ENCODE measurements around the gene TNFSF11. TPM values are rescaled to one million over a fixed set of nuclear protein-coding genes. Genes with fewer than 3 reads are reported as not detected.

Gene TNFSF11
- total RNA-seq, 1 donor from 2014 or later = not detected

DNA sequence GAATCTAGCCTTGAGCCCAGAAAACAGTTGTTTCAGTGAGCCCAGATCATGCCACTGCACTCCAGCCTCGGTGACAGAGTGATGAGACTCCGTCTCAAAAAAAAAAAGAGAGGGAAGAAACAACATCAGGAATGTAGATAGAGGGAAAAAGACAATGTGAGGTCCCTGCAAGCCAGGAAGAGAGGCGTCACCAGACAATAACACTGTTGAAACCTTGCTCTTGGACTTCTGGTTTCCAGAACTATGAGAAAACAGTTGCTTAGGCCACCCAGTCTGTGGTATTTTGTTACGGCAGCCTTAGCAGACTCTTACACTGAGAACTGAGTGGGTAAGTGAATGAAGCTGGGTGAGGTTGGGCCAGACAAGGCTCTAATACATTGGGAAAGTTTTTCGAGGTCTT is 64.1 kb downstream of the TNFSF11 start:
- Mint-ChIP-seq H3K4me3 (ENCODE audit: low read depth) (no peak overlapping the region), H3K9me3 (ENCODE audit: low read depth) (peaks cover 19% of the 10 kb centered on the region), H3K27ac (no peak overlapping the region), H3K27me3 (peaks cover 4% of the 10 kb centered on the region), H3K4me1 (ENCODE audit: low read depth) (peaks cover 6% of the 10 kb centered on the region), H3K36me3 (ENCODE audit: insufficient read depth) (no peaks in the 10 kb centered on the region)
- DNase-seq (ENCODE audit: low spot score, unreplicated experiment) = no peak
- TF ChIP-seq, protein P1, sequence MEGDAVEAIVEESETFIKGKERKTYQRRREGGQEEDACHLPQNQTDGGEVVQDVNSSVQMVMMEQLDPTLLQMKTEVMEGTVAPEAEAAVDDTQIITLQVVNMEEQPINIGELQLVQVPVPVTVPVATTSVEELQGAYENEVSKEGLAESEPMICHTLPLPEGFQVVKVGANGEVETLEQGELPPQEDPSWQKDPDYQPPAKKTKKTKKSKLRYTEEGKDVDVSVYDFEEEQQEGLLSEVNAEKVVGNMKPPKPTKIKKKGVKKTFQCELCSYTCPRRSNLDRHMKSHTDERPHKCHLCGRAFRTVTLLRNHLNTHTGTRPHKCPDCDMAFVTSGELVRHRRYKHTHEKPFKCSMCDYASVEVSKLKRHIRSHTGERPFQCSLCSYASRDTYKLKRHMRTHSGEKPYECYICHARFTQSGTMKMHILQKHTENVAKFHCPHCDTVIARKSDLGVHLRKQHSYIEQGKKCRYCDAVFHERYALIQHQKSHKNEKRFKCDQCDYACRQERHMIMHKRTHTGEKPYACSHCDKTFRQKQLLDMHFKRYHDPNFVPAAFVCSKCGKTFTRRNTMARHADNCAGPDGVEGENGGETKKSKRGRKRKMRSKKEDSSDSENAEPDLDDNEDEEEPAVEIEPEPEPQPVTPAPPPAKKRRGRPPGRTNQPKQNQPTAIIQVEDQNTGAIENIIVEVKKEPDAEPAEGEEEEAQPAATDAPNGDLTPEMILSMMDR (IDR thresholded peaks at IDR 0.05; ENCODE audit: unreplicated experiment) = no peak

DNA sequence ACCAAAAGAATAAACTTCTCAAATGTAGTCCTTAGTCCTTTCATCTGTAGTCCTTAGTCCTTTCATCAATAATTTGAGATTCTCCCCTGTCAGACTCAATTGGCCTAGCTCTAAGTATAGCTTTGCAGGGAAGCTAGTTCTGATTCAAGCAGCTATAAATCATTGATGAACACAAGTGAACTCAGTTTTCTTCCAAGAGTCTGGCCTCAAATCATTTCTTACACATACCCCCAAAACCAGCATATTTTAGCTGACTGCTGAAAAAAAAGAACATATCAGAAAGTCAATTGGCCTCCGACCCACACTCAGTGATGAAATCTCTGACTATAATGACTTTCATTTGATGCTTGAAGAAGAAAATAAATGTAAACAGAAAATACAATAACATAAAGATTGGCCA is 64.9 kb downstream of the TNFSF11 start:
- peaks cover 19% of the 10 kb centered on the region for H3K9me3 Mint-ChIP-seq (ENCODE audit: low read depth)
- DNase-seq (ENCODE audit: low spot score, unreplicated experiment) = no peak
- H3K27me3 Mint-ChIP-seq = no peaks in the 10 kb centered on the region
- H3K27ac Mint-ChIP-seq = no peak overlapping the region
- TF ChIP-seq, protein P1 (IDR thresholded peaks at IDR 0.05; ENCODE audit: unreplicated experiment) = no peak
- peaks cover 3% of the 10 kb centered on the region for H3K4me1 Mint-ChIP-seq (ENCODE audit: low read depth)
- H3K4me3 Mint-ChIP-seq (ENCODE audit: low read depth) = no peak overlapping the region
- H3K36me3 Mint-ChIP-seq (ENCODE audit: insufficient read depth) = no peaks in the 10 kb centered on the region

DNA sequence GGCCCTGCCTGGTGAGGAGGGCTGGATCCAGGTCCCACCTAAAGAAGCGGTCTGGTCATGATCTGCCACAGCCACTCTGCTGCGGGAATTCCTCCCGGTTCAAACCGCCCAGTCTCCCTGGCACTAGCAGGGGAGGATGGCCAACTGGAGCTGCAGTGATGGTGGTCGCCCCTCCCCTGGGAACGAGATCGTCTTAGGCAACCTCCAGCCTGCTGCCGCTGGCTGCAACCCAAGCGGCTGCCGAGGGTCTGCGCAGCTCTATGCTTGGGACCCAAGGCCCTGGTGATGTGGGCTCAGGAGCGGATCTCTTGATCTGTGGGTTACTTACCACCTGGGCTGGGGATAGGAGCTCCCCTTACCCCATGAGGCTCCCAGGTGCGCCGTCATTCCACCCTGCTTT is 69.1 kb downstream of the TNFSF11 start:
- H3K4me1 Mint-ChIP-seq (ENCODE audit: low read depth) = peaks cover 2% of the 10 kb centered on the region
- no peak for DNase-seq (ENCODE audit: low spot score, unreplicated experiment)
- H3K9me3 Mint-ChIP-seq (ENCODE audit: low read depth) = peaks cover 22% of the 10 kb centered on the region
- H3K27me3 Mint-ChIP-seq = no peaks in the 10 kb centered on the region
- H3K4me3 Mint-ChIP-seq (ENCODE audit: low read depth) = no peak overlapping the region
- no peak overlapping the region for H3K27ac Mint-ChIP-seq
- TF ChIP-seq, protein P1 (IDR thresholded peaks at IDR 0.05; ENCODE audit: unreplicated experiment) = no peak
- no peaks in the 10 kb centered on the region for H3K36me3 Mint-ChIP-seq (ENCODE audit: insufficient read depth)

DNA sequence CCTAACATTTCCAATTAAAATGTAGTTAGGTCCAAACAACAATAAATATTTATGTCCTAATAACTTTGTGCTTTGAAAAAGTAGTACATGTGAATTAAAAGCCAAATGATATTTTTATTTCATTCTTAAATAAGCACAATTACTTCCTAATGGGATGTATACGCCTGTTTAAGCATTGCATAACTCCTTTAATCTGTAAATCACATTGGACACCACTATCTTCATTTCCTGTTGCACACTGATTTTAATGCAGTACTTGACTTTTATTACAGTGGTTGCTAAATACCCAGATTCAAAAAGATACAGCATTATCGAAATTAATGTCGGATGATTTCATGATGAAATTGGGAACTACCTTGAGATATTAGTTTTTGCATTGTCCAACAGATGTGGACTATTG is 70.9 kb downstream of the TNFSF11 start:
- H3K36me3 Mint-ChIP-seq (ENCODE audit: insufficient read depth) = no peaks in the 10 kb centered on the region
- TF ChIP-seq, protein P1 (IDR thresholded peaks at IDR 0.05; ENCODE audit: unreplicated experiment) = no peak
- no peaks in the 10 kb centered on the region for H3K27me3 Mint-ChIP-seq
- DNase-seq (ENCODE audit: low spot score, unreplicated experiment) = no peak
- H3K4me3 Mint-ChIP-seq (ENCODE audit: low read depth) = no peak overlapping the region
- H3K4me1 Mint-ChIP-seq (ENCODE audit: low read depth) = no peaks in the 10 kb centered on the region
- no peak overlapping the region for H3K27ac Mint-ChIP-seq
- H3K9me3 Mint-ChIP-seq (ENCODE audit: low read depth) = peaks cover 20% of the 10 kb centered on the region

DNA sequence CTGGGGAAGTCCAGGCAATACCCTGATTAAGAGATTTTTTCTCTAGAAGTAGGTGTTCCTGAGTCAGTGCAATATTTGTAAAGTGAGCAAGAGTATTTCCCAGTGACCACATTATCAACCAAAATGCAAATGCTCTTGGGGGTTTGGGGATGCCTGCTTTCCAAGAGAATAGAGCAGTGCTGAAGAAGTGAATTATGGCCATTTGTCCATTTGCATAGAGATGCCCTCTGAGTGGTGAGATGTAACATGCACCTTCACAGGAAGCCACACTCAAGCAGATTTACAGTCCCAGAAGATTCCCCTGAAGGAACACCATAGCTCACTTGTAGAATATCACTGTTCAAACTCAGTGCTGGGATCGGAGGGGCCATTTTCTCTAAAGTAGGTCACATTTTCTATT is 71.8 kb downstream of the TNFSF11 start:
- DNase-seq (ENCODE audit: low spot score, unreplicated experiment) = no peak
- Mint-ChIP-seq H3K4me3 (ENCODE audit: low read depth) (no peak overlapping the region), H3K27me3 (peaks cover 3% of the 10 kb centered on the region), H3K9me3 (ENCODE audit: low read depth) (peaks cover 15% of the 10 kb centered on the region), H3K4me1 (ENCODE audit: low read depth) (no peaks in the 10 kb centered on the region), H3K36me3 (ENCODE audit: insufficient read depth) (no peaks in the 10 kb centered on the region), H3K27ac (no peak overlapping the region)
- TF ChIP-seq, protein P1 (IDR thresholded peaks at IDR 0.05; ENCODE audit: unreplicated experiment) = no peak

Measured in progenitor cell of endocrine pancreas (in vitro differentiated cells).